ENCODE results near the gene RIPPLY1.

- TF ChIP-seq RAD21 (IDR thresholded peaks at IDR 0.05): no peak
- TF ChIP-seq, protein P1, sequence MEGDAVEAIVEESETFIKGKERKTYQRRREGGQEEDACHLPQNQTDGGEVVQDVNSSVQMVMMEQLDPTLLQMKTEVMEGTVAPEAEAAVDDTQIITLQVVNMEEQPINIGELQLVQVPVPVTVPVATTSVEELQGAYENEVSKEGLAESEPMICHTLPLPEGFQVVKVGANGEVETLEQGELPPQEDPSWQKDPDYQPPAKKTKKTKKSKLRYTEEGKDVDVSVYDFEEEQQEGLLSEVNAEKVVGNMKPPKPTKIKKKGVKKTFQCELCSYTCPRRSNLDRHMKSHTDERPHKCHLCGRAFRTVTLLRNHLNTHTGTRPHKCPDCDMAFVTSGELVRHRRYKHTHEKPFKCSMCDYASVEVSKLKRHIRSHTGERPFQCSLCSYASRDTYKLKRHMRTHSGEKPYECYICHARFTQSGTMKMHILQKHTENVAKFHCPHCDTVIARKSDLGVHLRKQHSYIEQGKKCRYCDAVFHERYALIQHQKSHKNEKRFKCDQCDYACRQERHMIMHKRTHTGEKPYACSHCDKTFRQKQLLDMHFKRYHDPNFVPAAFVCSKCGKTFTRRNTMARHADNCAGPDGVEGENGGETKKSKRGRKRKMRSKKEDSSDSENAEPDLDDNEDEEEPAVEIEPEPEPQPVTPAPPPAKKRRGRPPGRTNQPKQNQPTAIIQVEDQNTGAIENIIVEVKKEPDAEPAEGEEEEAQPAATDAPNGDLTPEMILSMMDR (IDR thresholded peaks at IDR 0.05; ENCODE audit: low read depth, low read length, missing input control): no peak
- TF ChIP-seq ATF3 (IDR thresholded peaks at IDR 0.05): no peak
- TF ChIP-seq YY1 (IDR thresholded peaks at IDR 0.05): no peak
- TF ChIP-seq REST (IDR thresholded peaks at IDR 0.05): no peak
- TF ChIP-seq FOXA1 (IDR thresholded peaks at IDR 0.05): no peak
- TF ChIP-seq NR2F2 (IDR thresholded peaks at IDR 0.05): no peak
Measured at GRCh38 chrX:106863697-106864096, 39.4 kb downstream of the RIPPLY1 start.

All from liver (tissue), 3 donors.